ENCODE data around the gene PSMD11.

DNA sequence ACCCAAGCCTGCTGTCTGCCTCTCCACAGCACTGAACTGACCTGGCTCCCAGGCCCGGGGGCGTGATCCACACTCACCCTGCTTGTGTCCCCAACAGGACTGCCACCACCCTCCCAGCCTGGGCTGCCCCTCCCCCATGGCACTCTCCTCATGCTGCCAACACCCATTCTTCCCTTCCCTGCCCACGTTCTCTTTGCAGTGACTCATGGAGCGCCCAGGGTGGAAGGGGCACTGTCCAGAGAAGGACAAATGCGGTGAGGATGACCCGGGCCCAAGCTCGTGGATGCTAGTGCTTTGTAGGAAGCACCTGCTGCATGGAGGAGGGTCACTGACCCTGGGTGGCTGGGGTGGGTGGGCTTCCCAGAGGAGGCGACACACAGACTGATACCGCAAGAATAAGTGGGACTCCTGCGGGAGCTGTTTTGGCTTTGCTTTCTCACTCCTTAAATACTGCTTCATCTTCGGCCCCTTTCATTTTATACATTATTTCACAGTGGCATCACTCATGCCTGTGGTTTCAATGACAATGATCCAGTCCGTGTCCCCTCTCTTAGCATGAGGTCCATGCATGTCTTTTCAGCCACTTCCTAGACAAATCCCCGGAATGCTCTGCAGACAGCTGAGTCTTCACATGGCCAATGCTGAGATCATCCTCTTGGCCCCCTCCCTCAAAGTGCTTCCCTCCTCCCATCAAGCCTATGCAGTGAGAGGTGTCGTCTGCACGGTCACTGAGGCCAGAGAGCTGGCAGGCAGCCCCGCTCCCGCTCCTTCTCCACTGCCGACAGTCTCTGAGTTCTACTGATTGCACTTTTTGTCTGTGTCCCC lies 60.1 kb downstream of the PSMD11 start:
- no peak for TF ChIP-seq EZH2phosphoT487 (IDR thresholded peaks at IDR 0.05; ENCODE audit: insufficient read depth, low read depth)
- TF ChIP-seq EZH2 (IDR thresholded peaks at IDR 0.05; ENCODE audit: insufficient read depth, poor library complexity, severe bottlenecking), result no peak

Data from GM23248 (cell line).